K562 (cell line): ENCODE data around the gene ESPL1. TPM values are rescaled to one million over a fixed set of nuclear protein-coding genes. Genes with fewer than 3 reads are reported as not detected.
A peak's percentile ranks its signal among the peaks of the same experiment; 100 is the strongest.

Experiments
- CC2D1A ChIP-seq: fragments of 450-650 bp; IDR thresholded peaks from 2 replicates; pipeline ENCODE4 v1.6.1; 2017; ENCODE audit warnings: mild to moderate bottlenecking
- CCNT2 ChIP-seq: IDR thresholded peaks from 2 replicates; pipeline ENCODE4 v1.6.1; 2011; ENCODE audit warnings: borderline replicate concordance, low read depth, mild to moderate bottlenecking, moderate library complexity, mixed read lengths, low read length; ENCODE audit not compliant: insufficient read length; ENCODE audit errors: extremely low read depth
- CHD4 ChIP-seq: fragments of 200-600 bp; sonication (generic); IDR thresholded peaks from 3 replicates; pipeline ENCODE4 v1.6.1; 2012; ENCODE audit warnings: low read depth, mild to moderate bottlenecking, mixed read lengths, low read length, inconsistent platforms; ENCODE audit not compliant: insufficient read depth, insufficient replicate concordance, poor library complexity, severe bottlenecking
- CREM ChIP-seq: IDR thresholded peaks from 2 replicates; pipeline ENCODE4 v1.6.1; 2014; ENCODE audit warnings: antibody characterized with exemption, low read depth
- DACH1 ChIP-seq: fragments of 450-650 bp; IDR thresholded peaks from 2 replicates; pipeline ENCODE4 v1.6.1; 2018; ENCODE audit not compliant: partially characterized antibody
- E2F5 ChIP-seq: sonication (generic); formaldehyde crosslinking; IDR thresholded peaks from 2 replicates; pipeline ENCODE4 v1.8.0; 2022; ENCODE audit warnings: mild to moderate bottlenecking, missing genetic modification reagents
- ETV6 ChIP-seq, 3 experiments: fragments of 150-350 bp in 1 of 3; sonication (generic) in 1 of 3; formaldehyde crosslinking in 1 of 3; IDR thresholded peaks; 2 replicates each; pipeline versions ENCODE4 v1.6.1 to v1.8.0; 2014 to 2022; ENCODE audit warnings: borderline replicate concordance in 2 of 3, low read depth in 2 of 3, antibody characterized with exemption in 1 of 3, low read length in 1 of 3, mild to moderate bottlenecking in 1 of 3, missing genetic modification reagents in 1 of 3
- GATAD2B ChIP-seq: fragments of 450-650 bp; IDR thresholded peaks from 2 replicates; pipeline ENCODE4 v1.6.1; 2017; ENCODE audit warnings: mild to moderate bottlenecking, borderline replicate concordance
- HLTF ChIP-seq: fragments of 450-650 bp; IDR thresholded peaks from 2 replicates; pipeline ENCODE4 v1.6.1; 2016
- HNRNPL ChIP-seq: fragments of 200-400 bp; formaldehyde crosslinking; IDR thresholded peaks from 2 replicates; pipeline ENCODE4 v1.6.1; 2017; ENCODE audit warnings: low read depth, mild to moderate bottlenecking, low read length
- MAZ ChIP-seq, 2 experiments: fragments of 450-650 bp in 1 of 2; sonication (generic) in 1 of 2; formaldehyde crosslinking; IDR thresholded peaks in 1 of 2; conservative IDR thresholded peaks in 1 of 2; 2 replicates each; pipeline versions ENCODE4 v1.4.0 to v1.5.0; 2020; ENCODE audit warnings: mild to moderate bottlenecking in 1 of 2, missing genetic modification reagents in 1 of 2
- MCM2 ChIP-seq: fragments of 450-650 bp; IDR thresholded peaks from 2 replicates; pipeline ENCODE4 v1.6.1; 2017; ENCODE audit warnings: low read depth, mild to moderate bottlenecking
- NBN ChIP-seq: fragments of 450-650 bp; IDR thresholded peaks from 2 replicates; pipeline ENCODE4 v1.6.1; 2016; ENCODE audit warnings: low read depth, mild to moderate bottlenecking
- NCOA4 ChIP-seq: fragments of 450-650 bp; IDR thresholded peaks from 2 replicates; pipeline ENCODE4 v1.6.1; 2018; ENCODE audit warnings: mild to moderate bottlenecking; ENCODE audit not compliant: partially characterized antibody
- NFYB ChIP-seq: IDR thresholded peaks from 2 replicates; pipeline ENCODE4 v1.6.1; 2011; ENCODE audit warnings: mild to moderate bottlenecking, moderate library complexity; ENCODE audit not compliant: insufficient read length; ENCODE audit errors: extremely low read depth
- POLR2A ChIP-seq: fragments of 450-650 bp; conservative IDR thresholded peaks from 2 replicates; pipeline ENCODE4 v1.6.1; 2016
- POLR2AphosphoS2 ChIP-seq: IDR thresholded peaks from 2 replicates; pipeline ENCODE4 v1.6.1; 2012; ENCODE audit warnings: low read length, improper control_type of control experiment
- SFPQ ChIP-seq: fragments of 200-400 bp; formaldehyde crosslinking; IDR thresholded peaks from 2 replicates; pipeline ENCODE4 v1.6.1; 2017; ENCODE audit warnings: mild to moderate bottlenecking, low read depth, low read length, moderate library complexity
- SIN3B ChIP-seq: fragments of 450-650 bp; IDR thresholded peaks from 2 replicates; pipeline ENCODE4 v1.6.1; 2017; ENCODE audit warnings: low read depth, mild to moderate bottlenecking, moderate library complexity
- SMARCC2 ChIP-seq: fragments of 450-650 bp; IDR thresholded peaks from 2 replicates; pipeline ENCODE4 v1.6.1; 2017; ENCODE audit warnings: antibody characterized with exemption, moderate library complexity, mild to moderate bottlenecking, low read depth
- SNRNP70 ChIP-seq: fragments of 200-400 bp; formaldehyde crosslinking; optimal IDR thresholded peaks from 2 replicates; pipeline ENCODE3; 2017; ENCODE audit warnings: low read depth, low read length
- TAL1 ChIP-seq: fragments of 450-650 bp; IDR thresholded peaks from 2 replicates; pipeline ENCODE4 v1.6.1; 2016; ENCODE audit warnings: mild to moderate bottlenecking
- TARDBP ChIP-seq: fragments of 450-650 bp; IDR thresholded peaks from 2 replicates; pipeline ENCODE4 v1.6.1; 2016
- ZNF143 ChIP-seq: sonication (generic); formaldehyde crosslinking; IDR thresholded peaks from 2 replicates; pipeline ENCODE4 v1.9.0; 2022; ENCODE audit warnings: mild to moderate bottlenecking, missing genetic modification reagents
- ZNF384 ChIP-seq: IDR thresholded peaks from 2 replicates; pipeline ENCODE4 v1.6.1; 2012; ENCODE audit warnings: low read depth, low read length, improper control_type of control experiment
- ZNF431 ChIP-seq: sonication (generic); formaldehyde crosslinking; IDR thresholded peaks from 2 replicates; pipeline ENCODE4 v1.8.0; 2022; ENCODE audit warnings: mild to moderate bottlenecking, missing genetic modification reagents
- polyA plus RNA-seq, 8 experiments: library from polyadenylated mRNA; depleted of rRNA in 4 of 8; stranded (reverse) in 5 of 8; unstranded in 3 of 8; fragments of >200 nt; fragmentation: Nextera tagmentation in 2 of 8; fragmentation: Illumina TruSeq in 1 of 8; extraction: Ambion mirVana in 2 of 8; extraction: Trizol in 1 of 8; gene quantifications; 2 replicates each; pipeline versions ENCODE4 v1.2.1 to v1.2.3, GENCODE V29; 2011 to 2014; ENCODE audit warnings: inconsistent platforms in 1 of 8, missing spikeins in 1 of 8
- total RNA-seq, 7 experiments: library from RNA; depleted of rRNA in 6 of 7; stranded (reverse); fragments of >200 nt in 6 of 7; fragmentation: Illumina TruSeq in 2 of 7; extraction: Trizol in 2 of 7; gene quantifications; 2 replicates each; pipeline versions ENCODE4 v1.2.1 to v1.2.3, GENCODE V29; 2011 to 2021; ENCODE audit warnings: low replicate concordance in 1 of 7

ESPL1 gene
- total and polyA plus RNA-seq, 9 of the 15 experiments (the other 6 are each of a cell fraction or from before 2014, with no cell fraction given): 1.2 to 55.0 (median 18.7) TPM

DNA sequence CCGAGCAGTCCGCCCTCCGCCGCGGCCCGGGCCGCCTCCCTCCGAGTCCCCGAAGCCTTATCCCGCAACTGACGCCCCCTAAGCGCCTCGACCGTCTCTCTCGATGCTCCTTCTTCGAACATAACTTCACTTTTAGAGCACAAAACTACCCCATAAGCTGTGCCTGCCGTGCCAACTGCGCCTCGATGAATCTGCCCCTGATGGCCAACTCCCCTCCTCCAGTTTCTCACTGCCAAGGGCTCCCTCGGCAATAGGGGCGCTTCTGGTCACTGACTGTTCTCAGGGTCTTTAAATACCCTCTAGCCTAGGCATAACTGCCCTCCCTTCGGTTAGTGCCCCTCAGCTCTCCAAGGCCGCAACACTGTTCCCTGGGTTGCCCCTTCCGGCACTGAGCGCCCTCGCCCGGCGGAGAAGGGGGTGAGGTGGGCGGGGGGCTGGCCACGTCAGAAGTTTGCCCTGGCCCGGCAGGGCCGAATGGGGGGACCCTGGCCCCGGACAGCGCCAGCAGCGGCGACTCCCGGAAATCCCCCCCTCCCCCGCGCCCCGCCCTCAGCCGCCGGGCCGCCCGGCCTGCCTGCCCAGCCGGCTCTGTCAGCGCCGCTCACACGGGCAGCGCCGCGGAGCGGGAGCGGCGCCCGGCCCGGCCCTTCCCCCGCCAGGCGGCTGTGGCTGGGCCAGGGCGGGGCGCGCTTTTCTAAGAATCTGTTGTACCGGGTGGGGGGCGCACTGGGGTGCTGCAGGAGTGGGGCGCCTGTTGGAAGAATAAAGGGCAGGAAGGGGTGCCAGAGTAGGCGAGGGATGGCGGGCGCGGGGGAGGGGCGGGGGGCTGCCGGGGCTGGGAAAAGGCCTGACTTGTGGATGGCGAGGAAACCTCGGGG, 46.7 kb upstream of the ESPL1 start (continued):
- no peak; the same call in 1 of the 2 replicates for TF ChIP-seq CREM
- TF ChIP-seq CC2D1A: no peak
- no peak for TF ChIP-seq E2F5
- TF ChIP-seq TARDBP: 0 out of 2 replicates have a peak, but pooled peaks have one; percentile 47
- TF ChIP-seq SIN3B: no peak
- no peak for TF ChIP-seq SFPQ
- TF ChIP-seq TAL1: no peak
- TF ChIP-seq MAZ (CRISPR knock-in tag; conservative IDR thresholded peaks at IDR 0.05 in 1 of 2, IDR thresholded peaks at IDR 0.05 in 1 of 2): peak in 1 of 2 experiments; percentile 94; a peak in 2 of 4 replicates
- no peak for TF ChIP-seq DACH1
- TF ChIP-seq HLTF: no peak
- TF ChIP-seq HNRNPL: no peak
- TF ChIP-seq ZNF431 (CRISPR knock-in tag): no peak
- TF ChIP-seq MCM2: no peak
- TF ChIP-seq GATAD2B: peak; percentile 72; the same call in 1 of the 2 replicates
- no peak; the same call in 1 of the 2 replicates for TF ChIP-seq ZNF384
- TF ChIP-seq SNRNP70: no peak
- TF ChIP-seq CCNT2: peak; percentile 88
- TF ChIP-seq CHD4: peak; percentile 41
- no peak for TF ChIP-seq ZNF143 (CRISPR knock-in tag)
- no peak for TF ChIP-seq NFYB
- TF ChIP-seq POLR2A: peak; percentile 87
- no peak for TF ChIP-seq SMARCC2
- TF ChIP-seq ETV6 (IDR thresholded peaks at IDR 0.05; ENCODE audit: borderline replicate concordance in 1 of 2, low read depth in 2 of 2, low read length in 1 of 2): no peak
- TF ChIP-seq ETV6 (CRISPR knock-in tag; IDR thresholded peaks at IDR 0.05; ENCODE audit: borderline replicate concordance): no peak
- no peak for TF ChIP-seq NCOA4
- no peak for TF ChIP-seq POLR2AphosphoS2
- TF ChIP-seq NBN: 0 out of 2 replicates have a peak, but pooled peaks have one; percentile 20
